SJCRH30 (cell line): ENCODE data around the gene TMEM242. TPM values are rescaled to one million over a fixed set of nuclear protein-coding genes. Genes with fewer than 3 reads are reported as not detected.

Source experiments
- DNase-seq, 2 experiments: peaks; one replicate each; pipeline ENCODE4 v3.0.0-alpha.2; 2015 to 2020
- H3K27ac ChIP-seq: fragments of 250-450 bp; sonication (Bioruptor Pico); 2 replicates; pipeline ENCODE4 v1.5.1; 2020; ENCODE audit warnings: mild to moderate bottlenecking, moderate library complexity
- H3K27me3 ChIP-seq: fragments of 250-450 bp; sonication (Bioruptor Pico); 2 replicates; pipeline ENCODE4 v1.5.1; 2020; ENCODE audit warnings: mild to moderate bottlenecking, moderate library complexity
- H3K36me3 ChIP-seq: fragments of 250-450 bp; sonication (Bioruptor Pico); 2 replicates; pipeline ENCODE4 v1.5.1; 2020; ENCODE audit warnings: mild to moderate bottlenecking, moderate library complexity
- H3K4me1 ChIP-seq: fragments of 250-450 bp; sonication (Bioruptor Pico); 2 replicates; pipeline ENCODE4 v1.5.1; 2020; ENCODE audit warnings: mild to moderate bottlenecking, moderate library complexity
- H3K4me3 ChIP-seq: fragments of 250-450 bp; sonication (Bioruptor Pico); 2 replicates; pipeline ENCODE4 v1.5.1; 2020; ENCODE audit warnings: mild to moderate bottlenecking, moderate library complexity
- H3K9me3 ChIP-seq: fragments of 250-450 bp; sonication (Bioruptor Pico); replicated peaks from 2 replicates; pipeline ENCODE4 v1.5.1; 2020; ENCODE audit warnings: mild to moderate bottlenecking, moderate library complexity
- total RNA-seq: library from RNA; depleted of rRNA; stranded (reverse); fragments of >200 nt; shearing (Covaris generic); gene quantifications from 2 replicates; pipeline ENCODE4 v1.2.3, GENCODE V29; 2014

Gene TMEM242
- total RNA-seq, 1 experiment from 2014 or later = 8.3 TPM

GRCh38 chr6:157265635-157266034 lies 57.7 kb downstream of the TMEM242 start:
- H3K4me3 ChIP-seq = no peak overlapping the region
- no peaks in the 10 kb centered on the region for H3K4me1 ChIP-seq
- no peaks in the 10 kb centered on the region for H3K9me3 ChIP-seq
- H3K27ac ChIP-seq = no peak overlapping the region
- no peaks in the 10 kb centered on the region for H3K27me3 ChIP-seq
- H3K36me3 ChIP-seq = no peaks in the 10 kb centered on the region
- no peak for DNase-seq

- no peak for DNase-seq
- Histone ChIP-seq H3K36me3 (no peaks in the 10 kb centered on the region), H3K27me3 (0 out of 2 replicates have a peak, but pooled peaks cover 3% of the 10 kb centered on the region), H3K4me1 (no peaks in the 10 kb centered on the region), H3K4me3 (no peak overlapping the region), H3K9me3 (no peaks in the 10 kb centered on the region), H3K27ac (no peak overlapping the region)
Measured at GRCh38 chr6:157265186-157265585, 58.1 kb downstream of the TMEM242 start.

- Histone ChIP-seq H3K27me3 (0 out of 2 replicates have a peak, but pooled peaks cover 3% of the 10 kb centered on the region), H3K4me1 (no peaks in the 10 kb centered on the region), H3K27ac (no peak overlapping the region), H3K4me3 (no peak overlapping the region), H3K9me3 (no peaks in the 10 kb centered on the region), H3K36me3 (no peaks in the 10 kb centered on the region)
- DNase-seq = no peak
Measured at GRCh38 chr6:157264701-157265100, 58.6 kb downstream of the TMEM242 start.

GRCh38 chr6:157263881-157264397 lies 59.4 kb downstream of the TMEM242 start:
- no peak overlapping the region for H3K4me3 ChIP-seq
- no peak for DNase-seq

GRCh38 chr6:157263146-157263545 lies 60.2 kb downstream of the TMEM242 start:
- no peak overlapping the region for H3K27ac ChIP-seq
- H3K9me3 ChIP-seq = no peaks in the 10 kb centered on the region
- no peak overlapping the region for H3K4me3 ChIP-seq
- H3K4me1 ChIP-seq = no peaks in the 10 kb centered on the region
- no peaks in the 10 kb centered on the region for H3K36me3 ChIP-seq
- H3K27me3 ChIP-seq = 0 out of 2 replicates have a peak, but pooled peaks cover 3% of the 10 kb centered on the region
- no peak for DNase-seq

More at GRCh38 chr6:157263881-157264397, 59.4 kb downstream of the TMEM242 start:
- Histone ChIP-seq H3K36me3 (no peaks in the 10 kb centered on the region), H3K4me1 (no peaks in the 10 kb centered on the region), H3K9me3 (no peaks in the 10 kb centered on the region), H3K27me3 (0 out of 2 replicates have a peak, but pooled peaks cover 3% of the 10 kb centered on the region), H3K27ac (no peak overlapping the region)

GRCh38 chr6:157261606-157262005 lies 61.7 kb downstream of the TMEM242 start:
- Histone ChIP-seq H3K9me3 (no peaks in the 10 kb centered on the region), H3K27me3 (0 out of 2 replicates have a peak, but pooled peaks cover 3% of the 10 kb centered on the region), H3K36me3 (no peaks in the 10 kb centered on the region), H3K27ac (no peak overlapping the region), H3K4me1 (no peaks in the 10 kb centered on the region), H3K4me3 (no peak overlapping the region)
- no peak for DNase-seq

- no peaks in the 10 kb centered on the region for H3K9me3 ChIP-seq
- H3K36me3 ChIP-seq = no peaks in the 10 kb centered on the region
- no peak overlapping the region for H3K27ac ChIP-seq
- no peak overlapping the region for H3K4me3 ChIP-seq
- H3K4me1 ChIP-seq = no peaks in the 10 kb centered on the region
- no peak for DNase-seq
- 0 out of 2 replicates have a peak, but pooled peaks cover 3% of the 10 kb centered on the region for H3K27me3 ChIP-seq
Measured at GRCh38 chr6:157260735-157261410, 62.4 kb downstream of the TMEM242 start.

GRCh38 chr6:157259443-157259842 lies 63.9 kb downstream of the TMEM242 start:
- DNase-seq = no peak
- no peak overlapping the region for H3K4me3 ChIP-seq
- 0 out of 2 replicates have a peak, but pooled peaks cover 3% of the 10 kb centered on the region for H3K27me3 ChIP-seq
- no peak overlapping the region for H3K27ac ChIP-seq
- no peaks in the 10 kb centered on the region for H3K36me3 ChIP-seq
- H3K4me1 ChIP-seq = no peaks in the 10 kb centered on the region
- no peaks in the 10 kb centered on the region for H3K9me3 ChIP-seq

- DNase-seq = no peak
- Histone ChIP-seq H3K9me3 (no peaks in the 10 kb centered on the region), H3K36me3 (no peaks in the 10 kb centered on the region), H3K4me1 (no peaks in the 10 kb centered on the region), H3K4me3 (no peak overlapping the region), H3K27ac (no peak overlapping the region), H3K27me3 (0 out of 2 replicates have a peak, but pooled peaks cover 3% of the 10 kb centered on the region)
Measured at GRCh38 chr6:157258878-157259277, 64.4 kb downstream of the TMEM242 start.

- H3K27ac ChIP-seq = no peak overlapping the region
- H3K27me3 ChIP-seq = no peaks in the 10 kb centered on the region
- no peak overlapping the region for H3K4me3 ChIP-seq
- no peaks in the 10 kb centered on the region for H3K36me3 ChIP-seq
- H3K4me1 ChIP-seq = no peaks in the 10 kb centered on the region
- DNase-seq = no peak
- H3K9me3 ChIP-seq = no peaks in the 10 kb centered on the region
Measured at GRCh38 chr6:157255079-157255478, 68.2 kb downstream of the TMEM242 start.

GRCh38 chr6:157254538-157254937 lies 68.8 kb downstream of the TMEM242 start:
- no peaks in the 10 kb centered on the region for H3K27me3 ChIP-seq
- no peak overlapping the region for H3K4me3 ChIP-seq
- H3K9me3 ChIP-seq = no peaks in the 10 kb centered on the region
- no peak overlapping the region for H3K27ac ChIP-seq
- H3K36me3 ChIP-seq = no peaks in the 10 kb centered on the region
- no peak for DNase-seq
- no peaks in the 10 kb centered on the region for H3K4me1 ChIP-seq

- Histone ChIP-seq H3K27me3 (no peaks in the 10 kb centered on the region), H3K27ac (no peak overlapping the region), H3K4me1 (no peaks in the 10 kb centered on the region), H3K9me3 (no peaks in the 10 kb centered on the region), H3K36me3 (no peaks in the 10 kb centered on the region), H3K4me3 (no peak overlapping the region)
- no peak for DNase-seq
Measured at GRCh38 chr6:157253699-157254098, 69.6 kb downstream of the TMEM242 start.

- Histone ChIP-seq H3K4me3 (no peak overlapping the region), H3K27ac (no peak overlapping the region), H3K36me3 (no peaks in the 10 kb centered on the region), H3K27me3 (no peaks in the 10 kb centered on the region), H3K4me1 (no peaks in the 10 kb centered on the region), H3K9me3 (no peaks in the 10 kb centered on the region)
- no peak for DNase-seq
Measured at GRCh38 chr6:157253017-157253416, 70.3 kb downstream of the TMEM242 start.

GRCh38 chr6:157251586-157252247 lies 71.6 kb downstream of the TMEM242 start:
- Histone ChIP-seq H3K27me3 (no peaks in the 10 kb centered on the region), H3K9me3 (no peaks in the 10 kb centered on the region), H3K27ac (no peak overlapping the region), H3K4me3 (no peak overlapping the region), H3K4me1 (no peaks in the 10 kb centered on the region), H3K36me3 (no peaks in the 10 kb centered on the region)
- DNase-seq = no peak

- no peaks in the 10 kb centered on the region for H3K4me1 ChIP-seq
Measured at GRCh38 chr6:157249826-157250225, 73.5 kb downstream of the TMEM242 start.

More at GRCh38 chr6:157249826-157250225, 73.5 kb downstream of the TMEM242 start:
- Histone ChIP-seq H3K4me3 (no peak overlapping the region), H3K27ac (no peak overlapping the region), H3K27me3 (no peaks in the 10 kb centered on the region), H3K36me3 (no peaks in the 10 kb centered on the region), H3K9me3 (no peaks in the 10 kb centered on the region)
- no peak for DNase-seq
